Natural killer cell treated with Interleukin-12 subunit alpha and Interleukin-12 subunit beta and Interleukin-15 and Interleukin-18, amount 100 ng/mL, for 72 hours (primary cell): Measurements from ENCODE around the gene TEX14. TPM values are rescaled to one million over a fixed set of nuclear protein-coding genes. Genes with fewer than 3 reads are reported as not detected.

Source experiments
- ATAC-seq, 2 donors: fragments of 150-1000 bp; cut with Tn5 transposase in 1 of 2; sonication (Bioruptor Pico), chemical (Tn5 transposase) in 1 of 2; 2 replicates each; pipeline ENCODE4 v1.10.0; 2021
- DNase-seq: peaks from one replicate; pipeline ENCODE4 v3.0.0; 2022; ENCODE audit warnings: low spot score
- H3K27ac Mint-ChIP-seq, 2 donors: 1 replicate in 1 of 2; 2 replicates in 1 of 2; pipeline ENCODE4 v1.8.0; 2022; ENCODE audit warnings: mixed read lengths in 2 of 2, mild to moderate bottlenecking in 1 of 2, moderate library complexity in 1 of 2
- H3K27me3 Mint-ChIP-seq, 2 donors: 1 replicate in 1 of 2; 2 replicates in 1 of 2; pipeline ENCODE4 v1.8.0; 2022; ENCODE audit warnings: mixed read lengths in 2 of 2
- H3K36me3 Mint-ChIP-seq: one replicate; pipeline ENCODE4 v1.8.0; 2022; ENCODE audit warnings: mixed read lengths
- H3K4me1 Mint-ChIP-seq, 2 donors: 1 replicate in 1 of 2; 2 replicates in 1 of 2; pipeline ENCODE4 v1.8.0; 2022; ENCODE audit warnings: low read depth in 2 of 2, mixed read lengths in 2 of 2, mild to moderate bottlenecking in 1 of 2
- H3K4me3 Mint-ChIP-seq: one replicate; pipeline ENCODE4 v1.8.0; 2022; ENCODE audit warnings: mixed read lengths
- H3K9me3 Mint-ChIP-seq: 2 replicates; pipeline ENCODE4 v1.8.0; 2022; ENCODE audit warnings: mixed read lengths
- total RNA-seq, 2 donors: library from RNA; stranded (reverse); gene quantifications; one replicate each; pipeline ENCODE4 v1.2.3, GENCODE V29; 2022

TEX14 gene, protein sequence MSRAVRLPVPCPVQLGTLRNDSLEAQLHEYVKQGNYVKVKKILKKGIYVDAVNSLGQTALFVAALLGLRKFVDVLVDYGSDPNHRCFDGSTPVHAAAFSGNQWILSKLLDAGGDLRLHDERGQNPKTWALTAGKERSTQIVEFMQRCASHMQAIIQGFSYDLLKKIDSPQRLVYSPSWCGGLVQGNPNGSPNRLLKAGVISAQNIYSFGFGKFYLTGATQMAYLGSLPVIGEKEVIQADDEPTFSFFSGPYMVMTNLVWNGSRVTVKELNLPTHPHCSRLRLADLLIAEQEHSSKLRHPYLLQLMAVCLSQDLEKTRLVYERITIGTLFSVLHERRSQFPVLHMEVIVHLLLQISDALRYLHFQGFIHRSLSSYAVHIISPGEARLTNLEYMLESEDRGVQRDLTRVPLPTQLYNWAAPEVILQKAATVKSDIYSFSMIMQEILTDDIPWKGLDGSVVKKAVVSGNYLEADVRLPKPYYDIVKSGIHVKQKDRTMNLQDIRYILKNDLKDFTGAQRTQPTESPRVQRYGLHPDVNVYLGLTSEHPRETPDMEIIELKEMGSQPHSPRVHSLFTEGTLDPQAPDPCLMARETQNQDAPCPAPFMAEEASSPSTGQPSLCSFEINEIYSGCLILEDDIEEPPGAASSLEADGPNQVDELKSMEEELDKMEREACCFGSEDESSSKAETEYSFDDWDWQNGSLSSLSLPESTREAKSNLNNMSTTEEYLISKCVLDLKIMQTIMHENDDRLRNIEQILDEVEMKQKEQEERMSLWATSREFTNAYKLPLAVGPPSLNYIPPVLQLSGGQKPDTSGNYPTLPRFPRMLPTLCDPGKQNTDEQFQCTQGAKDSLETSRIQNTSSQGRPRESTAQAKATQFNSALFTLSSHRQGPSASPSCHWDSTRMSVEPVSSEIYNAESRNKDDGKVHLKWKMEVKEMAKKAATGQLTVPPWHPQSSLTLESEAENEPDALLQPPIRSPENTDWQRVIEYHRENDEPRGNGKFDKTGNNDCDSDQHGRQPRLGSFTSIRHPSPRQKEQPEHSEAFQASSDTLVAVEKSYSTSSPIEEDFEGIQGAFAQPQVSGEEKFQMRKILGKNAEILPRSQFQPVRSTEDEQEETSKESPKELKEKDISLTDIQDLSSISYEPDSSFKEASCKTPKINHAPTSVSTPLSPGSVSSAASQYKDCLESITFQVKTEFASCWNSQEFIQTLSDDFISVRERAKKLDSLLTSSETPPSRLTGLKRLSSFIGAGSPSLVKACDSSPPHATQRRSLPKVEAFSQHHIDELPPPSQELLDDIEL (N-terminal part only)
- under 1 TPM; 0.12 to 0.22 TPM for total RNA-seq

DNA sequence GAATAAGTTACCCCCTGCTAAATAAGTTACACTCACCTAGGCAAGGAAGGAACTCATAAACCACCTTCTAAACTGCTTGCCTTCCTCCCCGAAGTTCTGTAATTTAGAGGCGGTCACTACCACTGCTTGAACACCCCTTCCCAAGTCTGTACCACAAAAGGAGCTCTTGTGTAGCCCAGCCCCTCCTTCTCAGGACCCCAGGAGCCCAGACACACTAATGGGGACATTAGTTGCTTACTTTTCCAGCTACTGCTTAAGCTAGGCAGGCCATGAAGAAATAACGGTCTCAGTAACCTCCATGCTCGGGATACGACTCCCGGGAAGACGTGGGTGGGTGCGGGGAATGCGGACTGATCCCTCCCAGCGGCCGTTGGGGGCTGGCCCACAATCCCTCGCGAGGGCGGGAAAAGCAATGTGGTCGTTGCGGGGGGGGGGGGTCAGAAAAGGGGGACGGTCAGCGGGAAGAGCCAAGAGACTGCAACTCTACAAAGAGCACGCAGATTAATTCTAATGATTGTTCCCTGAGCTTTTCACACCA is at the start of gene TEX14:
Gene TEX14 (minus strand): TSS at position 345 of the 538 bp plus-strand sequence. CDS start 40,044 bp downstream, outside the sequence.
- peak within 1 kb of the TSS; percentile 95 for H3K27ac Mint-ChIP-seq
- H3K4me1 Mint-ChIP-seq = peaks cover 17 to 26% of the 10 kb centered on the region in 2 donors
- H3K27me3 Mint-ChIP-seq = peaks cover 0 to 5% of the 10 kb centered on the region in 2 donors
- peaks cover 7% of the 10 kb centered on the region for H3K36me3 Mint-ChIP-seq
- no peak for DNase-seq
- no peaks in the 10 kb centered on the region for H3K9me3 Mint-ChIP-seq
- ATAC-seq = no peak
- peak within 1 kb of the TSS; percentile 96 for H3K4me3 Mint-ChIP-seq

DNA sequence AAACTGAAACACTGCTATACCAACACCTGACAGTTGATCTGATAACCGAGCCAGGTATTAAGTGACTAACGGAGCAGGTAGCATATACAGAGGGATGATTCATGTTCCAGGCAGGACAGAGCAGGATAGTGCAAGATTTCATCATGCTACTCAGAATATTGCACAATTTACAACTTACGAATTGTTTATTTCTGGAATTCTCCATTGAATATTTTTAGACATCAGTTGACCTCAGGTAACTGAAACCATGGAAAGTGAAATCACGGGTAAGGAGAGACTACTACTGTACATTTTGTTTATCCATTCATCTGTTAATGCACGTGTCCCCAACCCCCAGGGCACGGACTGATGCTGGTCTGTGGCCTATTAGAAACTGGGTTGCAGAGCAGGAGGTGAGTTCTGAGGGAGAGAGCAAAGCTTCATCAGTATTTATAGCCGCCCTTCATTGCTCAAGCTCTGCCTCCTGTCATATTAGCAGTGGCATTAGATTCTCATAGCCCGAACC is 49.3 kb upstream of the TEX14 start:
- Mint-ChIP-seq H3K27ac (no peak overlapping the region), H3K4me3 (no peak overlapping the region), H3K9me3 (no peaks in the 10 kb centered on the region), H3K27me3 (no peaks in the 10 kb centered on the region), H3K4me1 (no peaks in the 10 kb centered on the region), H3K36me3 (no peaks in the 10 kb centered on the region)
- DNase-seq (no peak), ATAC-seq (no peak)

DNA sequence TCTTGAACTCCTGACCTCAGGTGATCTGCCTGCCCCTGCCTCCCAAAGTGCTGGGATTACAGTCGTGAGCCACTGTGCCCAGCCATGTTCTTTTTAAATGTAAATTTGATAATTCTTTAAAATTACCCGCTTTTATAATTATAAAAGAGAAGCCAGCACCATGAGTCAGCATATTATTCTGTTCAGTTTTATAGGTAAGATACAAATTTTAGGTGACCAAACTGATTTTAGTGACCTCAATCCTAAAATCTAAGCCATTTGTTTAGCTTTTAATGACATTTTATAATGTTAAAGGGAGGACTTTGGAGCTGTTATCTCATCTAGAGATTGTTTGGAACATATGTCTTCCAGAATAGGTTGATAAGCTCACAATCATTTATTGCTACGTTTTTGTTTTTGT is 43.0 kb upstream of the TEX14 start:
- Mint-ChIP-seq H3K36me3 (peaks cover 6% of the 10 kb centered on the region), H3K27ac (no peak overlapping the region), H3K27me3 (no peaks in the 10 kb centered on the region), H3K9me3 (no peaks in the 10 kb centered on the region), H3K4me1 (no peaks in the 10 kb centered on the region), H3K4me3 (no peak overlapping the region)
- ATAC-seq (no peak), DNase-seq (no peak)

DNA sequence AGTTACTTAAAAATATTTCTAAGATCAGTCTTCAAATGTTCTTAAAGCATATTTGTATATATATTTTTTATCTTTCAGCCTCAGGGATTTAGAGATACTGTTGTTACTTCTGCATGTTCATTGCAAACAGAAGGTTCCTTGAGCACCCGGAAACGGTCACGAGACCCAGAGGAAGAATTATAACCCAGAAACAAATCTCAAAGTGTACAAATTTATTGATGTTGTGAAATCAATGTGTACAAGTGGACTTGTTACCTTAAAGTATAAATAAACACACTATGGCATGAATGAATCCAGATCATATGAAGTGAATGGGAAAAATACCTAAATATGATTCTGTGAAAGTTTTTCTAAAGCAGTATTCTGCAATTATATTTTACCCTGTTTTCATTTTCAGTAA is 42.2 kb upstream of the TEX14 start:
- Mint-ChIP-seq H3K27me3 (no peaks in the 10 kb centered on the region), H3K27ac (no peak overlapping the region), H3K4me1 (no peaks in the 10 kb centered on the region), H3K4me3 (no peak overlapping the region), H3K9me3 (no peaks in the 10 kb centered on the region), H3K36me3 (peaks cover 6% of the 10 kb centered on the region)
- DNase-seq (no peak), ATAC-seq (no peak)

DNA sequence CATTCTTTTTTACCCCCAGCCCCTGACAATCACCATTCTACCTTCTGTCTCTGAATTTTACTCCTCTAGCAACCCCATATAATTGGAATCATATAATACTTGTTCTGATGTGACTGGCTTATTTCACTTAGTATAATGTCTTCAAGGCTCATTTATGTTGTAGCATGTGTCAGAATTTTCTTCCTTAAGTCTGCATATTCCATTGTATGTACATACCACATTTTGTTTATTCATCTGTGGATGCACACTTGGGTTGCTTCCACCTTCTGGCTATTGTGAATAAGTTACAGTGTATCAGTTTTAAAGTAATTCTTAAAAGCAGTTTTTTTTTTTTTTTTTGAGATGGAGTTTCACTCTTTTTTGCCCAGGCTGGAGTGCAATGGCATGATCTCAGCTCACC is 39.1 kb upstream of the TEX14 start:
- ATAC-seq (no peak), DNase-seq (no peak)
- Mint-ChIP-seq H3K4me3 (no peak overlapping the region), H3K36me3 (peaks cover 6% of the 10 kb centered on the region), H3K27ac (no peak overlapping the region), H3K9me3 (no peaks in the 10 kb centered on the region), H3K27me3 (no peaks in the 10 kb centered on the region), H3K4me1 (no peaks in the 10 kb centered on the region)

DNA sequence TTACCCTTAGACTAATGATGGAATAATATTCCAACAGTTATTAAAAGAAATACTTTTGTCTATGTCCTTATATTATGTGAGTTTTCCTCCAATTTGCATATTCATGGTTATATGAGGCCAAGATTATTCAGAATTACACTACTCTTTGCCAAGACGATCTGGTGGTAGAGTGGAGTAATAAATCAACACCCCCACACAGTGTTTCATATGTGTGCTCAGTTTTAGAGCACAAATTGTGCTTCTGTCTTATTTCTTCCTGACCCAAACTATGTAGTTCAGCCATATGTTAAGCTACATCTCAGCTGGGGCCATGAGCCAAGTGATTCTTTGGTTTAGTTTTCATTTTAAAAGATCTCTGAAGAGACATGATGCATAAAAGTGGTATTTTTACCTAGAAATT is 37.0 kb upstream of the TEX14 start:
- Mint-ChIP-seq H3K4me3 (no peak overlapping the region), H3K9me3 (no peaks in the 10 kb centered on the region), H3K36me3 (peaks cover 14% of the 10 kb centered on the region), H3K27me3 (no peaks in the 10 kb centered on the region), H3K27ac (no peak overlapping the region), H3K4me1 (no peaks in the 10 kb centered on the region)
- DNase-seq = no peak
- no peak for ATAC-seq

DNA sequence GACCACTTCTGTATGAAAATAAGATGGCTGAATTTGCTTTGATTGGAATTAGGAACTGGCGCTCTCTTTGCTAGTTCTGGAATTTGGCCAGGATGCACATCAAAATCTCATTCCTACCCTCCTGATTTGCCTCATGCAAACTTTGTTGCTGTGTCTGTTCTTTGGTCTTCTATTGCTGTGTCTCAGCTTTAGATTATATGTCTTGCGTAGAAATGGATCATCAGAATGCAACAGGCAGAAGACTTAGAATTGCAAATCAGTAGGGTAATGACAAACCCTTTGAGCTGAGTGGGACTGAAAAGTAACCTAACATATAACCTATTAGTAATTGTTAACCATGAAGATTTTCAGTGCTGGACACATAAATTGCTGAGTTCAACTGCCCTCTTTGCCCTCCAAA is 30.9 kb upstream of the TEX14 start:
- no peak overlapping the region for H3K27ac Mint-ChIP-seq
- no peaks in the 10 kb centered on the region for H3K9me3 Mint-ChIP-seq
- H3K4me3 Mint-ChIP-seq = no peak overlapping the region
- DNase-seq (no peak), ATAC-seq (no peak)
- H3K4me1 Mint-ChIP-seq = no peaks in the 10 kb centered on the region
- no peaks in the 10 kb centered on the region for H3K27me3 Mint-ChIP-seq
- H3K36me3 Mint-ChIP-seq = peaks cover 8% of the 10 kb centered on the region

DNA sequence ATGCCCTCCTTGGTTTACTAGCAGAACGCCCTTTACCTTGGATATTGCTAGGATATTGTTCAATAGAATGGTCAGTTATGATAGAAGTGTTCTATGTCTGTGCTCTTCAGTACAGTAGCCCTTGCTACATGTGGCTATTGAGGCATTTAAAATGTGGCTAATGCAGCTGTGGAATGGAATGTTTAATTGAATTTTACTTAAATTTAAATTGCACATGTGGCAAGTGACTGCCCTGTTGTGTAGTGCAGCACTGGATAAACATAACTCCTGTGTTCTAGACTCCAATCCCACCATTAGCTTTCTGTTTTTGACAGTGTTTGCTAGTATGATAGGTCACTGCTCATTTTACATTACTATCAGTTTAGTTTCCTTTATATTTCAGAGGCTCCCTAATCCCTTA is 30.4 kb upstream of the TEX14 start:
- DNase-seq (no peak), ATAC-seq (no peak)
- Mint-ChIP-seq H3K4me1 (no peaks in the 10 kb centered on the region), H3K27me3 (no peaks in the 10 kb centered on the region), H3K36me3 (peaks cover 8% of the 10 kb centered on the region), H3K9me3 (no peaks in the 10 kb centered on the region), H3K4me3 (no peak overlapping the region), H3K27ac (no peak overlapping the region)

DNA sequence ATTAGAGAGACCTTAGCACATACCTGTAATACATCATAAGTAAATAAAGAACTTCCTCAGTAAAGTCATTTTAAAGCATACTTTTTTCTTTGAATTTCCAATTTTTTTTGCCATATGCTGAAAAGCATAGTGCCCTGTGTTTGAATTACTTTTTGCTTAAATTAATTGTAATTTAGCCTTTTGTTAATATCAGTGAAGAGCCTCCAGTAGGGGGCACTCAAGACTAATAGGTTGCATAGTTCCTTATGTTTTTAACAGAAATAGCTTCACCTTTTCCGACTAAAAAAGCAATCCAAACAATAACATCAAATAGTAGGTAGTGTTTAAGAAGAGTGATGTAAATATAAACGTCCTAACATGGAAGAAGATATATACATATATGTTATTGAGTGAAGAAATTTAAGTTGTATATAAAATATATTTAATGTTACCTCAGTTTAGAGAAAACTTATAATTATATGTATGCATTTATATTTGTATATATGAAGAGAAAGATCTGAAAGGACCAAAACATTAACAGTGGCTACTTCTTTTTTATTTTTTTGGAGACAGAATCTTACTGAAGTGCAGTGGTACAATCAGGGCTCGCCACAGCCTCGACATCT is 19.2 kb upstream of the TEX14 start:
- Mint-ChIP-seq H3K9me3 (no peaks in the 10 kb centered on the region), H3K4me3 (no peak overlapping the region), H3K27ac (no peak overlapping the region), H3K27me3 (no peaks in the 10 kb centered on the region), H3K4me1 (peaks cover 8 to 9% of the 10 kb centered on the region in 2 donors), H3K36me3 (peaks cover 17% of the 10 kb centered on the region)
- DNase-seq (no peak), ATAC-seq (no peak)

DNA sequence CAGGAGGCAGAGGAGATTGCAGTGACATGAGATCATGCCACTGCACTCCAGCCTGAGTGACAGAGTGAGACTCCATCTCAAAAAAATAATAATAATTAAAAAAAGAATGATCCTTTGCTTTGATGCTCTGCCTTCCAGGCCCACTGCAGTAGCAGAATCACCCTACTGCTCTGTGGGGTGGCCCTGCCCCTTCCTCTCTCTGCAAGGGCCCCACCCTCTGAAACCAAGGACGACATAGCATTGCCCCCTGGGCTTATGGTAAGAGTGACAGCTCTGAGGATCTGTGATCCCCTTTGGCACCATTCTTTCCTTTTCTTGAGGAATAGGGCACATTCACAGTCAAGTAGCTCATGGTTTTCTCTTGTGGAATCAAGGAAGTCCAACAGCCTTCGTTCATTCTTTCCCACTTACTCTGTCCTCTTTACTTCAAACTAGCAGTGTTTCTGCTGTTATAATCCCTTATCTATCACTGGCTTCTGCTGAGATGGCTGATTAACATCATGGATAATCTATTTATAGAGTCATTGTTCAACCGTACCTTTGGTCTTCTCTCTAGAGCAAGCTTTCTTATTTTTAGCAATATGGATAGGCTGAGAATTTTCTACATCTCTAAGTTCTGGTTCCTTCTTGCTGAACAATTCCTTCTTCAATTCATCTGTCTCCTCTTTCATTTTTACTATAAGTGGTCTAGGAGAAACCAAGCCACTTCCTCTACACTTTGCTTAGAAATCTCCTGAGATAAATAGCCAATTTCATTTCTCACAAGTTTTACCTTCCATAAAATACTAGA is 14.7 kb upstream of the TEX14 start:
- peak overlapping the region; percentile 65 for H3K4me3 Mint-ChIP-seq
- ATAC-seq = peak in 1 of 2 donors; percentile 61
- peak overlapping the region; percentile 18 to 77 for H3K27ac Mint-ChIP-seq
- no peaks in the 10 kb centered on the region for H3K9me3 Mint-ChIP-seq
- peaks cover 22% of the 10 kb centered on the region for H3K36me3 Mint-ChIP-seq
- peaks cover 8 to 26% of the 10 kb centered on the region in 2 donors for H3K4me1 Mint-ChIP-seq
- no peaks in the 10 kb centered on the region for H3K27me3 Mint-ChIP-seq
- DNase-seq = no peak

DNA sequence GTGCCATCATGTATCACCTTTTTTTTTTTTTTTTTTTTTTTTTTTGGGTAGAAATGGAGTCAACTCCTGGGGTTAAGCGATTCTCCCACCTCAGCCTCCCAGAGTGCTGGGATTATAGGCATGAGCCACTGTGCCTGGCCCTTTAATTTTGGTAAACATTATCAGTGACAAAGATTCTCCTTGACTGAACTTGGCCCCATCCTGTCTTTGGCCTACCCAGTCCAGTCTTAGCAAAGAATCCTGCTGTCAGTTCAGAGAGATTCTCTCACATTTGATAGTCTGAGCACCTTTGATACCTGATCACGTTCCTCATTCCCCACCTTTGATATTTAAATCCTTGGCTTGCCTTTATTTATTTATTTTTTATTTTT is 12.1 kb upstream of the TEX14 start:
- Mint-ChIP-seq H3K4me1 (peaks cover 8 to 26% of the 10 kb centered on the region in 2 donors), H3K36me3 (peaks cover 10% of the 10 kb centered on the region), H3K27me3 (no peaks in the 10 kb centered on the region), H3K4me3 (no peak overlapping the region), H3K9me3 (no peaks in the 10 kb centered on the region), H3K27ac (no peak overlapping the region)
- ATAC-seq (no peak), DNase-seq (no peak)

DNA sequence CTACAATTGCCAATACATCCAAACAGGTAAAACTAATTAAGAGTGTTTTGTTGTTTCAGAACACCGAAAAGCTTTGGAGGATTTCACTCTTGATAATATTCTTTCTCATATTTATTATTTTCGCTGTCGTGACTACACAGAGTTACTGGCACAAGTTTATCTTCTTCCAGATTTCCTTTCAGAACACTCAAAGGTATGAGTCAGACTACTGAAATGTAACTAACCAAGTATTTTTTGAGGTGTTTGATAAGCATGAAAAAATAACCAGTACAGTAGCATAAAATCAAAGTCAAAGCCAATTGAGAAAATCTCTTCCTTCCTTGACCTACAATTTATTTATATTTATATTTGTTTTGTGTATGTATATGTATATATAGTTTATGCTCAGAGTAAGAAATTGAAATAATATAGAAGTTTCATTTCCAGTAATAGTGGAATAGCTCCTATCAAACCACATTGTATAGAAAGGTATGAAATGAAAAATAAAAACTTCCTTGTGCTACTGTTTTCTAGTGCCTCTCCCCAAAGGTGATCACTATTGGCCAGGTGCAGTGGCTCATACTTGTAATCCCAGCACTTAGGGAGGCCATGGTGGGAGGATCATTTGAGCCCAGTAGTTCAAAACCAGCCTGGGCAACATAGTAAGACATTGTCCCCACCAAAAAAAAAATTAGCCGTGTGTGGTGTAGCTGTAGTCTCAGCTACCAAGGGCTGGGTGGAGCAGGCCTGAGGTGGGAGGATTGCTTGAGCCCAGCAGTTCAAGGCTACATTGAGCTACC is 11.5 kb upstream of the TEX14 start:
- DNase-seq = no peak
- Mint-ChIP-seq H3K27me3 (no peaks in the 10 kb centered on the region), H3K4me1 (peaks cover 8 to 26% of the 10 kb centered on the region in 2 donors), H3K4me3 (no peak overlapping the region), H3K9me3 (no peaks in the 10 kb centered on the region), H3K36me3 (peaks cover 10% of the 10 kb centered on the region), H3K27ac (peak overlapping the region in 1 of 2 donors; percentile 74)
- ATAC-seq = no peak
